ENCODE results near the gene DDAH2.

DNA sequence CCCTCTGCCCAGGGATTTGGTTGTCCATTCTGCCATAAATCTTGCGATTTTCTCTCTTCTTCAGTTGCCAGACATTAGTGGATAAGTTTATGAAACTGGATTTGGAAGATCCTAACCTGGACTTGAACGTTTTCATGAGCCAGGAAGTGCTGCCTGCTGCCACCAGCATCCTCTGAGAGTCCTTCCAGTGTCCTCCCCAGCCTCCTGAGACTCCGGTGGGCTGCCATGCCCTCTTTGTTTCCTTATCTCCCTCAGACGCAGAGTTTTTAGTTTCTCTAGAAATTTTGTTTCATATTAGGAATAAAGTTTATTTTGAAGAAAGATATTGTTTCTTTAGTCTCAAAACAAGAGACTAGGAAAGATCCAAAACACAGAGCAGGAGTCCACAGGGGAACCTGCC is 33.3 kb upstream of the DDAH2 start, which contains the start of gene SAPCD1:
- no peak for TF ChIP-seq YY1 (IDR thresholded peaks at IDR 0.05; ENCODE audit: insufficient read depth, insufficient read length)
- TF ChIP-seq SUZ12 (IDR thresholded peaks at IDR 0.05; ENCODE audit: extremely low read depth, insufficient read depth, insufficient read length) = no peak

Measured in NT2/D1 (cell line).